ENCODE results near the gene RELN.

- TF ChIP-seq CTCF (IDR thresholded peaks at IDR 0.05), result no peak
- TF ChIP-seq POLR2AphosphoS5 (IDR thresholded peaks at IDR 0.05), result no peak
- TF ChIP-seq POLR2A (IDR thresholded peaks at IDR 0.05), result no peak
- no peak for TF ChIP-seq EP300 (IDR thresholded peaks at IDR 0.05)
These were observed 185.8 kb downstream of the RELN start for GRCh38 chr7:103803631-103804030.
